ENCODE data around the gene S100A1.

S100A1 gene

GRCh38 chr1:153611356-153611755, 16.9 kb upstream of the S100A1 start:
- DNase-seq = no peak

- no peak for DNase-seq
These were observed 16.0 kb upstream of the S100A1 start for GRCh38 chr1:153612111-153612754.

GRCh38 chr1:153612755-153613331, 15.4 kb upstream of the S100A1 start, which contains the start of gene S100A16:
Gene S100A16, minus strand, starts transcription at chr1:153613137. Its CDS starts 4,986 bp downstream, at chr1:153608151.
- no peak for DNase-seq

- DNase-seq = no peak
These were observed 14.8 kb upstream of the S100A1 start for GRCh38 chr1:153613406-153613805.

- no peak for DNase-seq
These were observed 13.9 kb upstream of the S100A1 start for GRCh38 chr1:153614189-153614900.

GRCh38 chr1:153614906-153615305, 13.3 kb upstream of the S100A1 start:
- no peak for DNase-seq

GRCh38 chr1:153615406-153615805, 12.8 kb upstream of the S100A1 start:
- no peak for DNase-seq

- no peak for DNase-seq
These were observed 11.9 kb upstream of the S100A1 start, which contains the start of gene S100A14 for GRCh38 chr1:153616144-153616916. Gene S100A14, minus strand, starts transcription at chr1:153616325. Its CDS starts 467 bp downstream, at chr1:153615858.

- DNase-seq = no peak
These were observed 11.3 kb upstream of the S100A1 start for GRCh38 chr1:153616917-153617311.

- peak; percentile 32 for DNase-seq
These were observed 10.6 kb upstream of the S100A1 start for GRCh38 chr1:153617663-153618062.

- no peak for DNase-seq
These were observed 9.1 kb upstream of the S100A1 start for GRCh38 chr1:153619171-153619570.

GRCh38 chr1:153623101-153623500, 5.1 kb upstream of the S100A1 start:
- no peak for DNase-seq

- no peak for DNase-seq
These were observed 3.1 kb upstream of the S100A1 start for GRCh38 chr1:153624965-153625611.

- DNase-seq = no peak
These were observed 1.7 kb upstream of the S100A1 start for GRCh38 chr1:153626477-153626903.

GRCh38 chr1:153626904-153627714, 1.1 kb upstream of the S100A1 start, which contains the start of gene S100A13:
Gene S100A13, minus strand, starts transcription at chr1:153627505. Its CDS starts 1,033 bp downstream, at chr1:153626472.
- peak; percentile 75 for DNase-seq

GRCh38 chr1:153628638-153629342, 556 bp downstream of the S100A1 start:
- no peak for DNase-seq

GRCh38 chr1:153629343-153629665, 1.1 kb downstream of the S100A1 start:
- no peak for DNase-seq

GRCh38 chr1:153629971-153630370, 1.7 kb downstream of the S100A1 start:
- no peak for DNase-seq

- DNase-seq = no peak
These were observed 2.1 kb downstream of the S100A1 start for GRCh38 chr1:153630384-153630783.

- DNase-seq = no peak
These were observed 3.1 kb downstream of the S100A1 start for GRCh38 chr1:153631047-153632022.

All from NCI-H1105 treated with DMSO at 0.1 percent for 48 hours (cell line).